Upper lobe of right lung (tissue), 1 donor: ENCODE data around the gene HNF4A. TPM values are rescaled to one million over a fixed set of nuclear protein-coding genes. Genes with fewer than 3 reads are reported as not detected.
A peak's percentile ranks its signal among the peaks of the same experiment; 100 is the strongest.

ENCODE experiments used
- ATAC-seq: fragments of 200-7000 bp; cut with Tn5 transposase; one replicate; pipeline ENCODE4 v1.9.1; 2020; ENCODE audit warnings: mild to moderate bottlenecking, moderate library complexity
- DNase-seq: peaks from one replicate; pipeline ENCODE4 v3.0.0-alpha.2; 2020
- H3K27ac ChIP-seq: fragments of 200-600 bp; one replicate; pipeline ENCODE4 v1.8.0; 2022
- H3K27me3 ChIP-seq: fragments of 200-600 bp; one replicate; pipeline ENCODE4 v1.8.0; 2022; ENCODE audit warnings: mild to moderate bottlenecking
- H3K36me3 ChIP-seq: fragments of 200-600 bp; one replicate; pipeline ENCODE4 v1.8.0; 2022
- H3K4me1 ChIP-seq: fragments of 200-600 bp; one replicate; pipeline ENCODE4 v1.8.0; 2022
- H3K4me3 ChIP-seq: fragments of 200-600 bp; one replicate; pipeline ENCODE4 v1.8.0; 2022; ENCODE audit warnings: mild to moderate bottlenecking
- H3K9me3 ChIP-seq: fragments of 200-600 bp; one replicate; pipeline ENCODE4 v1.8.0; 2022
- CTCF ChIP-seq: fragments of 200-600 bp; IDR thresholded peaks from one replicate; pipeline ENCODE4 v1.8.0; 2022; ENCODE audit warnings: antibody characterized with exemption
- intact Hi-C: fragments of 100-400 bp; cut with DNase I; formaldehyde crosslinking; loops from one replicate; pipeline ENCODE4 v1.11.0; 2022
- total RNA-seq: library from RNA; stranded (reverse); fragmentation: NEBNext Ultra II Directional; extraction: Animal tissue kit (Norgen Biotek cat#: 25700); gene quantifications from one replicate; pipeline ENCODE4 v1.2.1, GENCODE V29; 2021
- donor health status: DM: no; HTN: yes; CAD: no; lungs with severe emphysema.

The HNF4A gene
- total RNA-seq, 1 donor from 2014 or later = 0.20 TPM

GRCh38 chr20:44393608-44394451 lies 38.3 kb downstream of the HNF4A start:
- intact Hi-C loops = loop anchor here (10.0 kb wide), 1 partner anchor 71 kb away; no protein-coding TSS in a partner anchor

GRCh38 chr20:44394452-44394701 lies 38.9 kb downstream of the HNF4A start:
- TF ChIP-seq CTCF = no peak
- peaks cover 4% of the 10 kb centered on the region for H3K4me1 ChIP-seq
- no peaks in the 10 kb centered on the region for H3K36me3 ChIP-seq
- DNase-seq (no peak), ATAC-seq (no peak)
- intact Hi-C loops = loop anchor here (10.0 kb wide), 1 partner anchor 70 kb away; no protein-coding TSS in a partner anchor
- no peak overlapping the region for H3K4me3 ChIP-seq
- H3K27me3 ChIP-seq = no peaks in the 10 kb centered on the region
- H3K9me3 ChIP-seq = no peaks in the 10 kb centered on the region
- no peak overlapping the region for H3K27ac ChIP-seq

More at GRCh38 chr20:44393608-44394451, 38.3 kb downstream of the HNF4A start:
- no peak for TF ChIP-seq CTCF
- DNase-seq (no peak), ATAC-seq (no peak)
- Histone ChIP-seq H3K27ac (no peak overlapping the region), H3K36me3 (no peaks in the 10 kb centered on the region), H3K4me1 (peaks cover 4% of the 10 kb centered on the region), H3K4me3 (no peak overlapping the region), H3K9me3 (no peaks in the 10 kb centered on the region), H3K27me3 (peaks cover 2% of the 10 kb centered on the region)

GRCh38 chr20:44394702-44395460 lies 39.4 kb downstream of the HNF4A start:
- intact Hi-C loops = loop anchor here (10.0 kb wide), 1 partner anchor 70 kb away; no protein-coding TSS in a partner anchor
- DNase-seq (no peak), ATAC-seq (peak; percentile 28)
- H3K9me3 ChIP-seq = no peaks in the 10 kb centered on the region
- no peak for TF ChIP-seq CTCF
- H3K27ac ChIP-seq = no peak overlapping the region
- peaks cover 4% of the 10 kb centered on the region for H3K4me1 ChIP-seq
- H3K27me3 ChIP-seq = no peaks in the 10 kb centered on the region
- no peaks in the 10 kb centered on the region for H3K36me3 ChIP-seq
- no peak overlapping the region for H3K4me3 ChIP-seq

- intact Hi-C loops = loop anchor here (10.0 kb wide), 1 partner anchor 69 kb away; no protein-coding TSS in a partner anchor
- Histone ChIP-seq H3K4me3 (no peak overlapping the region), H3K9me3 (no peaks in the 10 kb centered on the region), H3K27me3 (no peaks in the 10 kb centered on the region), H3K4me1 (peaks cover 4% of the 10 kb centered on the region), H3K36me3 (no peaks in the 10 kb centered on the region), H3K27ac (no peak overlapping the region)
- ATAC-seq (no peak), DNase-seq (no peak)
- no peak for TF ChIP-seq CTCF
Measured at GRCh38 chr20:44395461-44396340, 40.2 kb downstream of the HNF4A start.

GRCh38 chr20:44396369-44397130 lies 41.1 kb downstream of the HNF4A start:
- intact Hi-C loops = loop anchor here (10.0 kb wide), 1 partner anchor 68 kb away; no protein-coding TSS in a partner anchor
- Histone ChIP-seq H3K4me1 (peaks cover 4% of the 10 kb centered on the region), H3K36me3 (no peaks in the 10 kb centered on the region), H3K27ac (no peak overlapping the region), H3K9me3 (no peaks in the 10 kb centered on the region), H3K4me3 (no peak overlapping the region), H3K27me3 (no peaks in the 10 kb centered on the region)
- ATAC-seq (no peak), DNase-seq (no peak)
- TF ChIP-seq CTCF = no peak
